Measurements from ENCODE around the gene SLC35E2B.
"Not testable (repeated sequence)": the region's sequence is repeated elsewhere in the genome, so short reads cannot be mapped to it uniquely, and the experiment has no call there.

SLC35E2B gene

DNA sequence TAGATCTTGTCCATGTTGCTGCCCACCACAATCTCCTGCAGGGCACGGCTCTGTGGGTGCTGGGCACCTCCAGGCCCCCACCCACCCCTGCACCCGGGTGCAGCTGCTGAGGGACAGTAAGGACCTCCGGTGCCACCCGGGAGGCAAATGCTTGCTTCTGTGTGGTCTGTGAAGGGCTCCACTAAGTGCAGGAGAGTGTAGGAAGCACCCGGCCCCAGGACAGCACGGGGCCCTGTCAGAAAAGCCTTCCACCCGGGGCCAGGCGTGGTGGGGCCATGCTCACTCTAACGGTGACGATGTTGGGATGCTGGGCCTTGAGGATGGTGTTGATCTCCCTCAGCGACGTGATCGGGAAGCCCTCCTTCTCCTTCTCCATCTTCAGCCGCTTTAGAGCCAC lies 55.1 kb downstream of the SLC35E2B start:
- not testable (repeated sequence) for DNase-seq

DNA sequence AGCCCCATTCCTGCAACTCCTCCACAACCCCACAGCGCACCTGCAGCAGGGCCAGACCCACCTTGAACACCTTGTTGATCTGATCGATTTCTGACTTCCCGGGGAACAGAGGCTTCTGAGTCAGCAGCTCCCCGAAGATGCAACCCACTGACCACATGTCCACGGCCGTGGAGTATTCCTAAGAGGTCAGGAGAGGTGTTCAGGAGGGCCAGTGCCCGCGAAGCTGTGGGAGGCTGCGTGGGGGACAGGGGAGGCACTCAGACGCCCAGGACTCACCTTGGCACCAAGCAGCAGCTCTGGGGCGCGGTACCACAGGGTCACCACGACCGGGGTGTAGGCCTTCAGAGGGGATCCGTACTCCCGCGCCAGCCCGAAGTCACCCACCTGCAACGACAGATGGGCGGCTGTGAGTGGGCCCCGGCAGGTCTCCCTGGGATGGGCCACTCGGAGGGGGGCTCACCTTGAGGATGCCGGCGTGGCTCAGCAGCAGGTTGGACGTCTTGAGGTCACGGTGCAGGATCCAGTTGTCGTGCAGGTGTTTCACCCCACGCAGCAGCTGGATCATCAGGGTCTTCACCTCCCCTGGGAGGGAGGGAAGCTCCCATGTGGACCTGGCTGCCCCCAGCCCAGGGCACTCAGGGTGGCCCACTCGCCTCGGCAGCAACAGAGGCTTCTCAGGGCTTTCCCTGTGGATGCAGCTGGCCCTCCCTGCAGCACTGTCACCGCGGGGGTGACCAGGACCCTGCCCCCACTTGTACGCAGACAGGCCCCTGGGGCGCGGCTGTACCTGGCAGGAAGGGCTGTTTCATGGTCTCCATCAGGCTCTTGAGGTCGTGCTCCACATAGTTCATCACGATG lies 55.7 kb downstream of the SLC35E2B start:
- not testable (repeated sequence) for DNase-seq

- DNase-seq, result not testable (repeated sequence)
These were observed 58.0 kb downstream of the SLC35E2B start for GRCh38 chr1:1634613-1635012.

- DNase-seq, result not testable (repeated sequence)
These were observed 59.2 kb downstream of the SLC35E2B start for GRCh38 chr1:1633409-1633808.

- DNase-seq, result no peak
These were observed 60.7 kb downstream of the SLC35E2B start, which contains the start of gene MMP23B for GRCh38 chr1:1631782-1632420. TSS of gene MMP23B (plus strand) at chr1:1632173. CDS start at chr1:1632219, 46 bp downstream.

GRCh38 chr1:1630965-1631781 lies 61.4 kb downstream of the SLC35E2B start:
- no peak for DNase-seq

DNA sequence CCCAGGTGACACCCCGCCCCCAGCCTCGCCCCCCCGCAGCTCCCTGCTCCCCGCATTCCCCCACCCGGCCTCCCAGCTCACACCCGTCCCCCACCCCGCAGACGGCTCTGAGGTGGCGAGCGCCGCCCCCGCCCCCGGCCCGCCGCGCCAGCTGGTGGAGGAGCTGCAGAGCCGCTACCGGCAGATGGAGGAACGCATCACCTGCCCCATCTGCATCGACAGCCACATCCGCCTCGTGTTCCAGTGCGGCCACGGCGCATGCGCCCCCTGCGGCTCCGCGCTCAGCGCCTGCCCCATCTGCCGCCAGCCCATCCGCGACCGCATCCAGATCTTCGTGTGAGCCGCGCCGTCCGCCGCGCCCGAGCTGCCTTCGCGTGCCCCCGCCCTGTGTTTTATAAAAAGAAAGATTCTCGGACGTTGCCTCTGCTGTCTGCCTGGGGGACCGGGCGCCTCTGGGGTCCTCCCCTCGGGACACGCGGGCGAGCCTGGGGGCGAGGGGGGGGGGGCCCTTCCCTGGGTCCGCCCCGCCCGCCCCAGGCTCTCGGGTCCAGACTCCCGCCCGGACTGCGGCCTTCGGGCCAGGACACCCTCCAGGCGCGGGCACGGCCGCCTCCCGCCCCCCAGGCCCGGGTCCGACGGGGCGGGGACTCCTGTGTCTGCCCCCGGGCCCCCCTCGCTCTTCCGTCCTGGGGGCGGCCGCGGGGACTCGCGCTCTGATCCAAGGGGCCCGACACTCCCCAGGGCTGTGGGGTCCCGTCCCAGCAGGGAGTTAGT lies 62.2 kb downstream of the SLC35E2B start:
- DNase-seq, result no peak

GRCh38 chr1:1629430-1630190 lies 63.0 kb downstream of the SLC35E2B start:
- DNase-seq, result no peak

- no peak for DNase-seq
These were observed 63.7 kb downstream of the SLC35E2B start for GRCh38 chr1:1628754-1629429.

- no peak for DNase-seq
These were observed 64.5 kb downstream of the SLC35E2B start for GRCh38 chr1:1627829-1628753.

GRCh38 chr1:1627261-1627828 lies 65.2 kb downstream of the SLC35E2B start:
- no peak for DNase-seq

GRCh38 chr1:1626207-1627141 lies 66.1 kb downstream of the SLC35E2B start:
- no peak for DNase-seq

DNA sequence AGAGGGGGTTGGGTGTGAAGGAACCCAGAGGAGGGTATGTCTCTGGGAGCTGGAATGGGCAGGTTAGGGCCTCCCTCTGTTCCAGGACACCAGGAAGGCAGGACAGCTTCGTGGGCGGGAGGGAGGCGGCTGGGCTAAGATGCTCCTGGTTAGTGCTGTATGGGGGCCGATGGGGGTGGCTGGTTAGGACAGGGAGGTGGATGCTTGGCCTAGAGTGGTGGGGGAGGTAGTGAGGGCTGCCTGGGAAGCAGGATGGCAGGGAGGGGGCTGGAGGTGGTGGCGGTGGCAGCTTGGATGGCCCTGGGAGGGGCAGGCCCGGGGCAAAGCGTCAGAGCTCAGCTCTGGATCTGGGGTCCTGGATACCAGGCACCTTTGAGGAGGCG lies 66.8 kb downstream of the SLC35E2B start:
- no peak for DNase-seq

GRCh38 chr1:1625404-1625775 lies 67.2 kb downstream of the SLC35E2B start:
- no peak for DNase-seq

GRCh38 chr1:1624443-1625403 lies 67.9 kb downstream of the SLC35E2B start:
- DNase-seq, result no peak

- no peak for DNase-seq
These were observed 68.8 kb downstream of the SLC35E2B start for GRCh38 chr1:1623631-1624442.
